T-helper 2 cell treated with Interferon-gamma antibody and Interleukin-4, amounts not matched to agents 5 μg/mL and 100 μg/mL, for 36 hours (primary cell): ENCODE measurements around the gene MRPS33.
"Not testable (repeated sequence)": the region's sequence is repeated elsewhere in the genome, so short reads cannot be mapped to it uniquely, and the experiment has no call there.

ENCODE experiments used
- DNase-seq: peaks from one replicate; pipeline ENCODE4 v3.0.0; 2021; ENCODE audit warnings: low spot score
- H3K27ac Mint-ChIP-seq: one replicate; pipeline ENCODE4 v1.8.0; 2021; ENCODE audit warnings: mild to moderate bottlenecking, mixed read lengths
- H3K27me3 Mint-ChIP-seq: one replicate; pipeline ENCODE4 v1.8.0; 2021; ENCODE audit warnings: low read depth, mixed read lengths
- H3K36me3 Mint-ChIP-seq: one replicate; pipeline ENCODE4 v1.8.0; 2021; ENCODE audit warnings: low read depth, mixed read lengths
- H3K4me1 Mint-ChIP-seq: one replicate; pipeline ENCODE4 v1.8.0; 2021; ENCODE audit warnings: low read depth, mixed read lengths
- H3K4me3 Mint-ChIP-seq: one replicate; pipeline ENCODE4 v1.8.0; 2022; ENCODE audit warnings: mild to moderate bottlenecking, moderate library complexity, mixed read lengths
- H3K9me3 Mint-ChIP-seq: one replicate; pipeline ENCODE4 v1.8.0; 2021; ENCODE audit warnings: mixed read lengths

Gene MRPS33

GRCh38 chr7:141014524-141015395, at the start of gene MRPS33:
MRPS33 (minus strand) TSS chr7:141014952; CDS start chr7:141010633, 4,319 bp downstream.
- H3K4me3 Mint-ChIP-seq, result peak within 1 kb of the TSS; percentile 98
- DNase-seq, result peak; percentile 94
- peaks cover 7% of the 10 kb centered on the region for H3K9me3 Mint-ChIP-seq
- peaks cover 20% of the 10 kb centered on the region for H3K4me1 Mint-ChIP-seq
- peaks cover 6% of the 10 kb centered on the region for H3K36me3 Mint-ChIP-seq
- H3K27ac Mint-ChIP-seq, result peak within 1 kb of the TSS; percentile 99
- H3K27me3 Mint-ChIP-seq, result peaks cover 18% of the 10 kb centered on the region

- Mint-ChIP-seq H3K4me1 (peaks cover 8% of the 10 kb centered on the region), H3K27me3 (peaks cover 14% of the 10 kb centered on the region), H3K4me3 (no peak overlapping the region), H3K27ac (no peak overlapping the region), H3K36me3 (peaks cover 1% of the 10 kb centered on the region), H3K9me3 (peaks cover 4% of the 10 kb centered on the region)
- DNase-seq, result no peak
These were observed 43.0 kb upstream of the MRPS33 start for GRCh38 chr7:141057788-141058187.

- Mint-ChIP-seq H3K9me3 (no peaks in the 10 kb centered on the region), H3K4me1 (peaks cover 16% of the 10 kb centered on the region), H3K27ac (no peak overlapping the region), H3K4me3 (no peak overlapping the region), H3K27me3 (peaks cover 14% of the 10 kb centered on the region), H3K36me3 (peaks cover 1% of the 10 kb centered on the region)
- no peak for DNase-seq
These were observed 40.4 kb upstream of the MRPS33 start for GRCh38 chr7:141055146-141055545.

- DNase-seq, result peak; percentile 53
- H3K27ac Mint-ChIP-seq, result peak overlapping the region; percentile 81
- peaks cover 1% of the 10 kb centered on the region for H3K36me3 Mint-ChIP-seq
- peaks cover 21% of the 10 kb centered on the region for H3K27me3 Mint-ChIP-seq
- peaks cover 16% of the 10 kb centered on the region for H3K4me1 Mint-ChIP-seq
- H3K4me3 Mint-ChIP-seq, result peak overlapping the region; percentile 24
- H3K9me3 Mint-ChIP-seq, result no peaks in the 10 kb centered on the region
These were observed 38.9 kb upstream of the MRPS33 start for GRCh38 chr7:141053626-141054025.

- H3K27ac Mint-ChIP-seq, result no peak overlapping the region
- no peak overlapping the region for H3K4me3 Mint-ChIP-seq
- H3K36me3 Mint-ChIP-seq, result no peaks in the 10 kb centered on the region
- H3K9me3 Mint-ChIP-seq, result no peaks in the 10 kb centered on the region
- H3K27me3 Mint-ChIP-seq, result peaks cover 25% of the 10 kb centered on the region
- no peak for DNase-seq
- H3K4me1 Mint-ChIP-seq, result no peaks in the 10 kb centered on the region
These were observed 31.3 kb upstream of the MRPS33 start for GRCh38 chr7:141045842-141046620.

- no peaks in the 10 kb centered on the region for H3K9me3 Mint-ChIP-seq
- H3K4me3 Mint-ChIP-seq, result no peak overlapping the region
- H3K27ac Mint-ChIP-seq, result no peak overlapping the region
- no peaks in the 10 kb centered on the region for H3K36me3 Mint-ChIP-seq
- peaks cover 25% of the 10 kb centered on the region for H3K27me3 Mint-ChIP-seq
- H3K4me1 Mint-ChIP-seq, result no peaks in the 10 kb centered on the region
- DNase-seq, result no peak
These were observed 30.5 kb upstream of the MRPS33 start for GRCh38 chr7:141045126-141045841.

- H3K4me1 Mint-ChIP-seq, result no peaks in the 10 kb centered on the region
- H3K27ac Mint-ChIP-seq, result no peak overlapping the region
- no peaks in the 10 kb centered on the region for H3K9me3 Mint-ChIP-seq
- peaks cover 15% of the 10 kb centered on the region for H3K27me3 Mint-ChIP-seq
- DNase-seq, result no peak
- no peaks in the 10 kb centered on the region for H3K36me3 Mint-ChIP-seq
- no peak overlapping the region for H3K4me3 Mint-ChIP-seq
These were observed 28.9 kb upstream of the MRPS33 start for GRCh38 chr7:141043616-141044015.

GRCh38 chr7:141042222-141043193, 27.8 kb upstream of the MRPS33 start:
- Mint-ChIP-seq H3K9me3 (no peaks in the 10 kb centered on the region), H3K4me1 (no peaks in the 10 kb centered on the region), H3K4me3 (no peak overlapping the region), H3K27ac (no peak overlapping the region), H3K36me3 (no peaks in the 10 kb centered on the region), H3K27me3 (peaks cover 11% of the 10 kb centered on the region)
- no peak for DNase-seq

- DNase-seq, result no peak
- no peaks in the 10 kb centered on the region for H3K4me1 Mint-ChIP-seq
- H3K27me3 Mint-ChIP-seq, result peaks cover 3% of the 10 kb centered on the region
- no peaks in the 10 kb centered on the region for H3K9me3 Mint-ChIP-seq
- no peak overlapping the region for H3K4me3 Mint-ChIP-seq
- no peaks in the 10 kb centered on the region for H3K36me3 Mint-ChIP-seq
- no peak overlapping the region for H3K27ac Mint-ChIP-seq
These were observed 24.6 kb upstream of the MRPS33 start for GRCh38 chr7:141039376-141039775.

GRCh38 chr7:141038100-141038499, 23.3 kb upstream of the MRPS33 start:
- H3K27me3 Mint-ChIP-seq, H3K9me3 Mint-ChIP-seq, DNase-seq, H3K4me1 Mint-ChIP-seq, H3K36me3 Mint-ChIP-seq, H3K27ac Mint-ChIP-seq, H3K4me3 Mint-ChIP-seq: not testable (repeated sequence)

GRCh38 chr7:141032539-141033323, 18.0 kb upstream of the MRPS33 start:
- H3K4me1 Mint-ChIP-seq, DNase-seq, H3K4me3 Mint-ChIP-seq, H3K36me3 Mint-ChIP-seq, H3K27ac Mint-ChIP-seq: not testable (repeated sequence)
- Mint-ChIP-seq H3K27me3 (peaks cover 25% of the 10 kb centered on the region), H3K9me3 (peaks cover 13% of the 10 kb centered on the region)

GRCh38 chr7:141028767-141029166, 14.0 kb upstream of the MRPS33 start:
- DNase-seq, result no peak
- no peak overlapping the region for H3K4me3 Mint-ChIP-seq
- peaks cover 2% of the 10 kb centered on the region for H3K4me1 Mint-ChIP-seq
- peaks cover 7% of the 10 kb centered on the region for H3K36me3 Mint-ChIP-seq
- no peak overlapping the region for H3K27ac Mint-ChIP-seq
- H3K9me3 Mint-ChIP-seq, result peaks cover 32% of the 10 kb centered on the region
- H3K27me3 Mint-ChIP-seq, result peaks cover 20% of the 10 kb centered on the region
